ENCODE data around the gene HSP90AA1. TPM values are rescaled to one million over a fixed set of nuclear protein-coding genes. Genes with fewer than 3 reads are reported as not detected.

Gene HSP90AA1
- total and polyA plus RNA-seq, 2 experiments from 2014 or later, result 142 to 1,021 TPM

- Histone ChIP-seq H3K4me1 (ENCODE audit: low read depth) (no peaks in the 10 kb centered on the region), H3K27me3 (no peaks in the 10 kb centered on the region), H3K27ac (no peak overlapping the region), H3K4me3 (no peak overlapping the region), H3K36me3 (peaks cover 9% of the 10 kb centered on the region), H3K9me3 (ENCODE audit: low read depth) (no peaks in the 10 kb centered on the region)
- TF ChIP-seq CTCF (IDR thresholded peaks at IDR 0.05; ENCODE audit: low read depth, low read length), result no peak
- peak in 1 of 2 donors; percentile 86 for DNase-seq (ENCODE audit: low read depth in 1 of 2, low spot score in 1 of 2)
These were observed 31.5 kb downstream of the HSP90AA1 start for GRCh38 chr14:102055181-102055901.

- no peak for TF ChIP-seq CTCF (IDR thresholded peaks at IDR 0.05; ENCODE audit: low read depth, low read length)
- H3K36me3 ChIP-seq, result peaks cover 37% of the 10 kb centered on the region
These were observed 34.3 kb downstream of the HSP90AA1 start for GRCh38 chr14:102052522-102052921.

GRCh38 chr14:102050625-102051024 is 36.2 kb downstream of the HSP90AA1 start:
- TF ChIP-seq CTCF (IDR thresholded peaks at IDR 0.05; ENCODE audit: low read depth, low read length), result no peak
- Histone ChIP-seq H3K27ac (no peak overlapping the region), H3K27me3 (no peaks in the 10 kb centered on the region), H3K4me3 (no peak overlapping the region), H3K36me3 (peaks cover 37% of the 10 kb centered on the region), H3K9me3 (ENCODE audit: low read depth) (no peaks in the 10 kb centered on the region), H3K4me1 (ENCODE audit: low read depth) (no peaks in the 10 kb centered on the region)
- no peak for DNase-seq (ENCODE audit: low read depth in 1 of 2, low spot score in 1 of 2)

More at GRCh38 chr14:102052522-102052921, 34.3 kb downstream of the HSP90AA1 start:
- no peak for DNase-seq (ENCODE audit: low read depth in 1 of 2, low spot score in 1 of 2)
- H3K4me3 ChIP-seq, result no peak overlapping the region
- H3K9me3 ChIP-seq (ENCODE audit: low read depth), result no peaks in the 10 kb centered on the region
- H3K27me3 ChIP-seq, result no peaks in the 10 kb centered on the region
- no peaks in the 10 kb centered on the region for H3K4me1 ChIP-seq (ENCODE audit: low read depth)
- H3K27ac ChIP-seq, result no peak overlapping the region

GRCh38 chr14:102050026-102050405 is 36.8 kb downstream of the HSP90AA1 start:
- no peak overlapping the region for H3K4me3 ChIP-seq
- H3K27me3 ChIP-seq, result no peaks in the 10 kb centered on the region
- DNase-seq (ENCODE audit: low read depth in 1 of 2, low spot score in 1 of 2), result no peak
- TF ChIP-seq CTCF (IDR thresholded peaks at IDR 0.05; ENCODE audit: low read depth, low read length), result no peak
- no peak overlapping the region for H3K27ac ChIP-seq
- peaks cover 37% of the 10 kb centered on the region for H3K36me3 ChIP-seq
- H3K9me3 ChIP-seq (ENCODE audit: low read depth), result no peaks in the 10 kb centered on the region
- H3K4me1 ChIP-seq (ENCODE audit: low read depth), result no peaks in the 10 kb centered on the region

GRCh38 chr14:102049258-102050025 is 37.4 kb downstream of the HSP90AA1 start:
- TF ChIP-seq CTCF (IDR thresholded peaks at IDR 0.05; ENCODE audit: low read depth, low read length), result no peak
- no peak overlapping the region for H3K27ac ChIP-seq
- H3K36me3 ChIP-seq, result peaks cover 39% of the 10 kb centered on the region
- H3K27me3 ChIP-seq, result no peaks in the 10 kb centered on the region
- no peak for DNase-seq (ENCODE audit: low read depth in 1 of 2, low spot score in 1 of 2)
- H3K4me1 ChIP-seq (ENCODE audit: low read depth), result no peaks in the 10 kb centered on the region
- no peak overlapping the region for H3K4me3 ChIP-seq
- H3K9me3 ChIP-seq (ENCODE audit: low read depth), result no peaks in the 10 kb centered on the region

Measured in cardiac muscle cell (in vitro differentiated cells and primary cell).